HG02938 (cell line): ENCODE measurements around the gene ARHGEF18.
A peak's percentile ranks its signal among the peaks of the same experiment; 100 is the strongest.

ENCODE experiments used
- ATAC-seq: cut with Tn5 transposase; IDR thresholded peaks from one replicate; pipeline ENCODE4 v1.9.1; 2021; ENCODE audit warnings: mild to moderate bottlenecking, moderate library complexity; ENCODE audit not compliant: unreplicated experiment

ARHGEF18 gene

DNA sequence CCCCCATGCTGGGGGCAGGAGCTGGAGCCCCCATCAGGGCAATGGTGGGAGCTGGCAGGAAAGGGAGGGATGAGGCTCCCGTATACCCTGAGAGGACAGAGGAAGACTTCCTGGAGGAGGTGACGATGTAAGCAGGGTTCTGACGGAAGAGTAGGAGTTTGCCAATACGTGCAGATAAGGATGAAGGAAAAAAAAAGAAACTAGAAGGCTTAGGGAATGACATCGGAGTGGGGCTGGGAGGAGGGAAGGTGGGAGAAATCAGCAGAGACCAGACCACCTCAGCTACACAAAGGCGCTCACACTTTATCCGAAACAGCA is 32.3 kb downstream of the ARHGEF18 start:
- ATAC-seq, result no peak

DNA sequence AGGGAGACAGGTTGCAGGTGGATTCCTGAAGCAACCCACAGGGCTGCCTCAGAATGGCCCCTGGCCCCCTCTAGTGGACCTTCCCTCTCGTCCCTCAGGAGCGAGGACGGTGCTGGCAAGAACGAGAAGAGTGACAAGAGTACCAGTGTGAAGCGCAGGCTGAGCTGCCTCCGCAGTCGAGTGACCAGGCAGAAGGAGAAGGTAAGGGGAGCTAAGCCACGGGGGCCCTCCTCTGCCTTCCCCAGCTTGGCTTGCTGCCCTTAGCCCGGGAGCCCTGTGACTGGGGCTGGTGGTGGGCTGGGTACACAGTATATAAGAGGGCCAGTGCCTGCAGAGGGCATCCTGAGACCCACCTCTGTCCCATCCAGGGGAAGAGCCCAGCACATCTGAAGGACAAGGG is 34.0 kb downstream of the ARHGEF18 start:
- ATAC-seq, result no peak

DNA sequence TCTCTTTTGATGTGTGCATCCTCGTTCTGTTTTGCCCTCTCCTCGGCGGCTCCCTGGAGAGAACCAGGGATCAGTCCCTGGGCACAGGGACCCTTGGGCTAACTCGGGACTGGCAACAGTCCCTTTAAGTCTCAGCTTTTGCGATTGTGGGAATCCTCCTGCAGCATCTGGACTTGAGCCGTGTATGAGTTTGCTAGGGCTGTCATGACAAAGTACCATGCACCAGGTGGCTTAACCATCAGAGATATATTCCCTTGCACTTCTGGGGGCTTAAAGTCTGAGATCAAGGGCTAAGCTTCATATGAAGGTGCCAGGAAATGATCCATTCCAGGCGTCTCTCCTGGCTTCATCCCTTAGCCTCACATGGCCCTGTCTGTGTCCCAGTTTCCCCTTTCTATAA is 34.5 kb downstream of the ARHGEF18 start:
- no peak for ATAC-seq

DNA sequence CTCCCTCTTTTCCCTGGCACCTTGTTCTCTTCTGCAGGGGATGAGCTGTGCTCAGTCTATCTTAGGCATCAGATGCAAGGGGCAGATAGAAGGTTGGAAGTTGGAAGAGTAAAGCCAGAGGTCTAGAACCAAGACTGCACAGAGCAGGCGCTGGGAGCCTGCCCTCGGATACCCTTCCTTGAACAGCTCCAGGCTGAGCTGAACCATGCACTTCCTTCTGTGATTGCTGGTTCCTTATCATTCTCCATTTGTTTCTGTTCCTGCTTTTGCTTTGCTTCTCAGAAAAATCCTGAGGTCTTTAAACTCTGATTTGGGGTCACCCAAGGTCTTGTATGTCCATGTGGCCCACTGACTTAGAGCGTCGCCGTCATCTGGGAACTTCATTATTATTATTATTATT is 36.3 kb downstream of the ARHGEF18 start:
- ATAC-seq, result no peak

DNA sequence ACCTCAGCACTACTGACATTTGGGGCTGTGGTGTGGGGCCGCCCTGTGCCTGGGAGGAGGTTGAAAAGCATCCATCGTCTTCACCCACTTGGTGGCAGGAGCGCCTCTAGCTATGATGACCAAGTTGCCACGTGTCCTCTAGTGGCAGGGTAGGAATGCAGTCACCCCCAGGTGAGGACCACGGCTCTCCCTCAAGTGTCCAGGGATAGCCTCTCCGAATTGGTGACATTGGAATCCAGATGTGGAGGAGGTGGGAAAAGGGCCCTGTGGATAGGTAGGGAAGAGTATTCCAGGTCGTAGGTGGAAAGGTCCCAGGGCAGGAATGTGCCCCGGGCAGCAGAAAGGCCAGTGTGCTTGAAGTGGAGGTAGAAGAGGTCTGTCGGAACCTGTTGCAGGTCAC is 37.6 kb downstream of the ARHGEF18 start:
- no peak for ATAC-seq

DNA sequence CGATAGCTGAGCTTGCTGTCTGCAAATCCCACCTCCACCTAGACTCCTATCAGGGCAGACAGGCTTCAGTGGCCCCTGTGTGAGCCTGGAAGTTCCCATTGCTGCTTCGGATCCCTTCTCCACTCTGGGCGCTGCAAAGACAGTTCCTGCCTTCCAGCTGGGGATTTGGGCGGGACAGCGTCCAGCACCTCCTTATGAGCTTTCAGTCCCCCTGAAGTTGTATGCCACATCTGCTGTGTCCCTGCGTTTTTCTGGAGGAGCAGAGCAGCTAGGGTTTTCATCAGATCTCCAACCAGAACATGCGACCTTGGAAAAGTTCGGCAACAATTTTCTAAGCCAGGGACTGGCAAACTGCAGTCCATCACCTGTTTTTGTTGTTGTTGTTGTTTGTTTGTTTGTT is 38.0 kb downstream of the ARHGEF18 start:
- no peak for ATAC-seq

DNA sequence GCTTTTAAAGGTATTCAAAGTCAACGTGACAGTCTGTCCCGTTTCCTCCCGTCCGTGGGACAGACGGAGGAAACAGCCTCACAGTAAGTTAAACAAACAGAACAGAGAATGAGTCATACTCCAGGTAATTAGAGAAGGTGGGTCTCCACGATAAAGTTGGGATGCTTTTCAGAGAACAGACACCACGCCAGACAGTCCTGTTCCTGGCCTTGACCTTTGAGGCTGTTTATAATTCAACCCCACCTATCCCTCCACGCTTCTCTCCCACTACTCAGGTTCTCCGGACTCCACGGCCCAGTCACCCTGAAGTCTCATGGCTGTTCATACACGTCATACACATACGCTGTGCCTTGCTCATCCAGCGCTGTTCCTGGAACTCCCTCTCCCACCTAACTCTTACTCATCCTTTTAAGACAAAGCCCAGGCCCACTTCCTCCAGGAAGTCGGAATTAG is 42.5 kb downstream of the ARHGEF18 start:
- no peak for ATAC-seq

DNA sequence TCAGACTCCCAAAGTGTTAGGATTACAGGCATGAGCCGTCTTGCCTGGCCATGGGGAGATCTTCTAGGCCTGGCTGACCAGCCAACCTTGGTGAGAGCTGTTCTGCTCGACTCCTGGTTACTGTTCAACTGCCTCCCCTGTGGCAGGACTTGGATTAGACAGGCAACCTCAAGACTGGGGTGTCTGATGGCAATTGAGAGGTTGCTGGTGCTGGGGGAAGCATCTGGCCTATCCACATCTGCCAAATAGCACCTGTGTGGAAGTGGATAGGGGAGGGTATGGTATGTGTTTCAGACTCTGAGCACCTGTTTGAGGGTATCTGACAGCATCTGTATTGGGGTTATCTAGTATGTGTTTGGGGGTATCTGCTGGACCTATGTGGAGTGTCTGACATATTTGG is 44.7 kb downstream of the ARHGEF18 start:
- no peak for ATAC-seq

DNA sequence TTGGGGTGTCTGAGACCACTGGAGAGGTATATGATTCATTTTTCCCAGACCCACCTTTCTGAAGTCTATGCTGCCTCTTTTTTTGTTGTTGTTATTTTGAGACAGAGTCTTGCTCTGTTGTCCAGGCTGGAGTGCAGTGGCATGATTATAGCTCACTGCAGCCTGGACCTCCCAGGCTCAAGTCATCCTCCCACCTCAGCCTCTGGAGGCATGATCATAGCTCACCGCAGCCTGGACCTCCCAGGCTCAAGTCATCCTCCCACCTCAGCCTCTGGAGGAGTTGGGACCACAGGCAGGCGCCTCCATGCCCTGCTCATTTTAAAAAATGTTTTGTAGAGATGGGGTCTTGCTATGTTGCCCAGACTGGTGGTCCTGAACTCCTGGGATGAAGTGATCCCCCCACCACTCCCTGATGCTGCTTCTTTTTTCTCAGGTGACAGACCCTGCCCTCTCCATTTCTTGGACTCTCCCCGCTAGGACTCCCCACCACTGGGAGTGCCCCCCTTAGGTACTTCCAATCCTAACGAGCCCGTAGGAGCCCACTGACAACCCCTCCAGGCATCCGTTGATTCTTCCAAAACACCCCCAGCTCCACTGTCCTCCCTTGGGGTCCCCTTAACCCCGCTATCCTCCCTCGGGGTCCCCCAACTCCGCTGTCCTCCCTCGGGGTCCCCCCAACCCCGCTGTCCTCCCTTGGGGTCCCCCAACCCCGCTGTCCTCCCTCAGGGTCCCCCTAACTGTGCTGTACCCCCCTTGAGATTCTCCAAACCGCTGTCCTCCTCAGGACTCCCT is 45.4 kb downstream of the ARHGEF18 start:
- no peak for ATAC-seq

DNA sequence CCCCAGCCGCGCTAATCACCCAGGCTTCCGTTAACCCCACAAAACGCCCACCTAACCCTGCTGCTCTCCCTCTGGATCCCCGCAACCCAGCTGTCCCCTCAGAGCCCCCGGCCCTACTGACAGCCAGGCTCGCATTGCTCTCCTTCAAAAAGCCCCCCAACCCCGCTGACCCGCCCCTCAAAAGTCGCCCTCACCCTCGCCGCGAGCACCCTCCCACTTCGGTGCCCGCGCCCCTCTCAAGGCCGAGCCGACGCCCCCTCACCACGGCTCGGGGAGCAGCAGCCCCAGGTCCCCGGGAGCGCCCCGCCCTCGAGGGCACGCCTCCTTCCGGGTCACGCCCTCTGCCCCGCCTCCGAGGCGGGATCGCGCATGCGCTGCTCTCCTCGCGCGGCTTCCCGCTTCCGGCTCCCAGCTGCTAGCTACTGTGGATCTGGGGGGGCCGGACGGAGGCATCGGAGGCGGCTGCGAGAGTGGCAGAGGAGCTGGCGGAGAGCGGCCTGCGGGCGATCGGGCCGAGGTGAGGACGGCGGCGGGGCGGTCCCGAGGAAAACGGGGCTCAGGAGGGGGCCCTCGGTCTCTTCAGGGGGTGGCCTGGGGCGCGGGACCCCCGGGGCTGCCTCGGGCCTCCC is 46.1 kb downstream of the ARHGEF18 start:
- ATAC-seq, result peak; percentile 67

DNA sequence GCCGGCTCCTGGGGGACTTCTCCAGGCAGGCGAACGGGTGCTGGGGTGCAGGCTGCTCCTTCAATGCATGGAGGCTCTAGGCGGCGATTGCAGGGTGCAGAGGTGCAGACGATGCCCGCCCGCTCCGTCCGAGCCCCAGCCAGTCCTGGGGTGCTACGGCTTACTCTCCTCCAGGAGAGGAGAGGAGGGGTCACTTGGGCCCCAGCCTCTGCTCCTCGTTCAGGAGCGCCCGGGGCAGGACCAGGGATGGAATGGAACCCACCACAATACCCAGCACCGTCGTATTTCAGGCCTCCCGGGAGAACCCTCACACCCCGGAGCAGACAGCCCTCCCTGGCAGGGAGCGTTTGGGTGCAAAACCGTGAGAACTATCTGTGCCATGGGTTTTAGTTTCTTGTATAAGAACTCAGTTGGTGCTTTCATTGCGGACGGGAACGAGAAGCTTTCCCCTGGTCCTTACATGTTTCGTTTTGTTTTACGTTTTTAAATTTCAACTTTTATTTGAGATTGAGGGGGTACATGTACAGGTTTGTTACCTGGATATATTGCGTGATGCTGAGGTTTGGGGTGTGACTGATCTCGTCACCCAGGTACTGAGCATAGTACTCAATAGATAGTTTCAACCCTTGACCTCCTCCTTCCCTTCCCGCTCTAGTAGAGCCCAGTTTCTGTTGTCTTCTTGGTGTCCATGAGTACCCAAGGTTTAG is 46.8 kb downstream of the ARHGEF18 start:
- ATAC-seq, result peak; percentile 22

DNA sequence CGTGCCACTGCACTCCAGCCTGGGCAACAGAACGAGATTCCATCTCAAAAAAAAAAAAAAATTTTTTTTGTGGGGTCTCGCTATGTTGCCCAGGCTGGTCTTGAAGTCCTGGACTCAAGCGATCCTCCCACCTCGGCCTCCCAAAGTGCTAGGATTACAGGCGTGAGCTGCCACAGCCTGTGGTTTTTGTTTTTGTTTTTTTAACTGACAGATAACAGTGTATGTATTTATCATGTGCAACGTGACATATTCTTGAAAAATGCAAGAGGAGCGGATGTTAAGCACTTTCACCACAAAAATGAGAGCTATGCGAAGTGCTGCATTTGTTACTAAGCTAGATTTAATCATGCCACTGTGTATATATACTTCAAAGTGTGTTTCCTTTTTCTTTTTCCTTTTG is 49.0 kb downstream of the ARHGEF18 start:
- no peak for ATAC-seq
